Activated CD4-positive, alpha-beta T cell treated with anti-CD3 and anti-CD28 coated beads, Interleukin-2, Interleukin-4, amounts not matched to agents 100 ng/mL and 50 ng/mL, durations not matched to agents 16 hours and 8 hours (primary cell): ENCODE measurements around the gene GPSM1.

ENCODE experiments used
- DNase-seq: peaks from one replicate; pipeline ENCODE4 v3.0.0-alpha.2; 2020; ENCODE audit warnings: low spot score

The GPSM1 gene, protein sequence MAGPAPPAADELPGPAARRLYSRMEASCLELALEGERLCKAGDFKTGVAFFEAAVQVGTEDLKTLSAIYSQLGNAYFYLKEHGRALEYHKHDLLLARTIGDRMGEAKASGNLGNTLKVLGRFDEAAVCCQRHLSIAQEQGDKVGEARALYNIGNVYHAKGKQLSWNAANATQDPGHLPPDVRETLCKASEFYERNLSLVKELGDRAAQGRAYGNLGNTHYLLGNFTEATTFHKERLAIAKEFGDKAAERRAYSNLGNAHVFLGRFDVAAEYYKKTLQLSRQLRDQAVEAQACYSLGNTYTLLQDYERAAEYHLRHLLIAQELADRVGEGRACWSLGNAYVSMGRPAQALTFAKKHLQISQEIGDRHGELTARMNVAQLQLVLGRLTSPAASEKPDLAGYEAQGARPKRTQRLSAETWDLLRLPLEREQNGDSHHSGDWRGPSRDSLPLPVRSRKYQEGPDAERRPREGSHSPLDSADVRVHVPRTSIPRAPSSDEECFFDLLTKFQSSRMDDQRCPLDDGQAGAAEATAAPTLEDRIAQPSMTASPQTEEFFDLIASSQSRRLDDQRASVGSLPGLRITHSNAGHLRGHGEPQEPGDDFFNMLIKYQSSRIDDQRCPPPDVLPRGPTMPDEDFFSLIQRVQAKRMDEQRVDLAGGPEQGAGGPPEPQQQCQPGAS

DNA sequence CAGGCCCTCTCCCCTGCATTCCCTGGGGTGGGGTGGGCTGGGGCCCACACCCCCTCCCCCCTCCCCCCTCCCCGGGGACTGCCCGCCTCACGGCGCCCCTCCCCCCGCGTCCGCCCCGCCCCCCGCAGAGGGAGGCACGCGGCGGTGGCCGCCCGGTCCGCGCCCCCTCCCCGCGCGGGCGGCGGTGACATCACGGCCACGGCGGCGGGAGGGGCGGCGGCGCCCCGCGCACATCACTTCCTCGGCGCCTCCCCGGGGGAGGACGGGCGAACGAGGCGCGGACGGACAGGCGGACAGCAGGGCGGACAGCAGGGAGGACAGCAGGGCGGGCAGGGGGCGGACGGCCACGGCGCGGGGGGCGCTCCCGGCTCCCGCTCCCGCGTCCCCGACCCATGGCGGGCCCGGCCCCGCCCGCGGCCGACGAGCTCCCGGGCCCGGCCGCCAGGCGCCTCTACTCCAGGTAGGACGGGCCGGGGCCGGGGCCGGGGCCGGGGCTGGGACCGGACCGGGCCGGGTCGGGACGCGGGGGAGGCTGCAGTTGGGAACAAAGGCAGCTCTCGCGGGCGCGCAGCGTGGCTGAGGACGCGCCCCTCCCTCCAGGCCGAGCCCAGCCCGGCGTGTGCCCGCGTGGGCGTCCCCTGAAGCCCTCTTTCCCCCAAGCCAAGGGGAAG, at the start of gene GPSM1:
Gene GPSM1, plus strand, starts transcription at position 236 of the 671 bp plus-strand sequence. Its CDS starts 157 bp downstream, at position 393.
- DNase-seq = no peak

DNA sequence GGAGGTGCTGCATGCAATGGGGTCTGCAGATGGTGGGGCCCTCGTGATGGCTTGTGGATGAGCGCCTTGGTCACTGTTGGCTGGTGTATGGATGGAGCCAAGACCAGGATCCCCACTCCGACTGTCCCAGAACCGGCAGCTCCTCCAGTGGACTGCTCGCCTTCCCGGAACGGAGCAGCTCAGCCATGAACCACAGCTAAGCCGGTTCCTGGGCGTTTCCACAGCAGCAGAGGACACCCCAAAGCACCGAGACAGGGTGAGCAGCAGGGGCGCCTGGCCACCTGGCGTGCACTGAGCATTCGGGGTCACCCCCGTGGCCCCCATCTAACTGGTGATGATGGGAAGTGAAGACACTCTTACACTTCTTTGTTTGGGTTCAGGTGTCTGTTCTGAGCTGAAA, 49.6 kb upstream of the GPSM1 start:
- no peak for DNase-seq

DNA sequence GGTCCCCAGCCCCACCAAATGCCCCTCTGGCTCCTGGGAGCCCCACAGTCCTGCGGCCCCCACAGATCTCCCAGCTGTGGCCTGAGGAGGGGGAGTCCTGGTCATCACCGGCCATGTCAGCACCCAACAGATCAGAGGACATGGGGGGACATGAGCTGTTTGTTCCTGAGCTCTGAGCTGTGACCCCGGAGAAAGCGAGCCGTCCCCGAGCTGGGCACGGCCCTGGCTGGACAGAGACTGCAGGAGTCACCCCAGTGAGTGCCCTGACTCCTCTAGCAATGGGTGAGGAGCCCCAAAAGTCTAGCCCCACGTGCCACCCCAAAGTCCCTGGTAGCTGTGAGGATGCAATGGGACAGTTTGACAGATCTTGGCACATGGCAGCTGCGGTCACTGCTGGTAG, 49.1 kb upstream of the GPSM1 start:
- no peak for DNase-seq

DNA sequence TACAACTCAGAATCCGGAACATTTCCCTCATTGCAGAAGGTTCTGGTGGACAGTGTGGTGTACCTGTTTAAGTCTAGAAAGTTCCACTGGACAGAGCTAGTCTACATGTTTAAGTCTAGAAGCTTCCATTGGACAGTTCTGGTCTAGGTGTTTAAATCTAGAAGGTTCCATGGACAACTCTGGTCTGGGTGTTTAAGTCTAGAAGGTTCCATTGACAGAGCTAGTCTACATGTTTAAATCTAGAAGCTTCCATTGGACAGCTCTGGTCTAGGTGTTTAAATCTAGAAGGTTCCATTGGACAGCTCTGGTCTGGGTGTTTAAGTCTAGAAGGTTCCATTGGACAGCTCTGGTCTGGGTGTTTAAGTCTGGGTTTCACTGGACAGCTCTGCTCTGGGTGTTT, 48.4 kb upstream of the GPSM1 start:
- no peak for DNase-seq

DNA sequence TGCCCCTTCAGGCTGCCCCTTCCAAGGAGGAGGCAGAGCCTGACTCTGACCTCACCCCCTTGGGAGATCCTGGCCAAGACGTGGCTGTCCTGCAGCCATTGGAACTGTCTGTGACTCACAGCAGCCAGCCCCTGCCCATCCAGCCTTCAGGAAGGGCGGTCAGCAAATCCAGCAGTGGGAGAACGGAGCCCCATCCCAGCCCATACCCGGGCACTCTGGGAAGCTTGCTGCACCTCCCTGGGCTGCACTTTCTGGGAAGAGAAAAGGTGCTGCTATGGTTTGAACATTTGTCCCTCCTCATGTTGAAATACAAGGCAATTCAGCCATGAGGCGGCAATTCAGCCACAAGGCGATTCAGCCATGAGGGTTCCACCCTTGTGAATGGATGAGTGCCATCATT, 47.9 kb upstream of the GPSM1 start:
- DNase-seq = no peak

DNA sequence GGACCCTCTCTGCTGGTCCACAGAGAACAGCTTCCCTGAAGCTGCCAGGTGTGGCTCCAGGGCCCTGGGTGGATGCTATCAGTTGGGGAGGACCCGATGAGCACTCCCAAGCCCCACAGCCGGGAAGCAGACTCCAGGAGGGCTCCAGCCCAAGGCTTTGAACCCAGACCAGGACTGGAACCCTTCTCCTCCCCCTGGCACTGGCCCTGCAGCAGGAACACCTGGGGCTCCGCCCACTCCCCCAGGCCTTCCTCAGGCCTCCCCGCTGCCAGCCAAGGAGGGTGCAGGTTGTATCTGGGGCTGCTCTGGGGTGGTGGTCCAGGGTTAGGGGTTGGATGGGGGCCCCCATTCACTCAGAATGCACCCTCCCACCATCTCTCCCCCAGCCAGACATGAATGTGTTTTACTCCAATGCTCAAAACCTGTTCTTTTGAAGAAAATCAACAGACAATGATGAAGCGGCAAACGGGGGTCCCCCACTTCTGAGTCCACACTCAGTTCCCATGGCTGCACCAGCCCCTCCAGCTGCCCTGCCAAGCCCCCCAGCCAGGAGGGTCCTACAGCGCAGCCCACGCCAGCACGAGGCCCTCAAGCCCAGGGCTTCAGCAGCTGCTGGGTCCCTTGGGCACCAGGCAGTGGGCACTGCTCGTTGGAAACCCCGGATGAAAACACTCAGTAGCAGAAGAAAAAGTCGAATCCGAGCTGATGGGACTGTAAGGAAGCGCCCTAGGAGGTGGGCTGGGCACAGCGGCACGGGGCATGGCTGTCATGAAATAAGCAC, 46.6 kb upstream of the GPSM1 start:
- DNase-seq = no peak

DNA sequence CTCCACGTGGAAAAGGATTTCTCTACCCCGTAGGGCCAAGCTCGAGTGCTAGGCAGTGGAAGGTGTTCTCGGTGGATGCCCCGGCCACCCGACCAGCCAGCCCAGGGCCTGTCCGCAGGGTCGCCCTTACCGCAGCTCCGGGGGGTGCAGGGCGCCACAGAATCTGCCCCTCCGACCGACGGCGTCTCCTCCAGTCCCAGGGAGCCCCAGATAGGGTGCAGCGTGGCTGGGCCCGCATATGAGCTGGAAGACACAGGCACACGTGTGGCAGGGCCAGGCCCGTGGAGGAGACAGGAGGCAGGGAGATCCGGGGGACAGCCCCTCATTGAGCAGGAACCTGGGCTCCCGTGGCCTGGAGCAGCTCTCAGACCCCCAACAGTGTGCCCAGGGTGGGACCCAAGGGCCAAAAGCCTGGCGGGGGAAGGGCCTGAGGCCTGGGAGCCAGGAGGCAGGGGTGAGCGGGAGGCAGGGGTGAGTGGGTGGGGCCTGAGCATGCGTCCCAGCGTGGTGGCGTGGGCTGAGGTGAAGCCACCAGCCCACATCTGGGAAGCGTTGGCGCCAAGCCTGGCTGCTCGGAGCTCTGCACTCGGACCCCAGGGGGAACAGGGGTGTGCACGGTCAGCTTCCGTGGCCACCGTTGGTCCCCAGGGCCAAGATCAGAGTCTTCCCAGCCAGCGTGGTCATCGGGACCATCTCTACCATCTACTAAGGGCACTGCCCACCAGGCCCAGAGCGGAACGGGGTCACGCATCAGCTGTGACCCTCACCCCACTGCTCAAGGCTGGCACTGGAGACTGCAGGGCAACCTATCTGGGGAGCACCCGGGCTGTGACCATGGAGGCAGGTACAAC, 45.7 kb upstream of the GPSM1 start:
- no peak for DNase-seq

DNA sequence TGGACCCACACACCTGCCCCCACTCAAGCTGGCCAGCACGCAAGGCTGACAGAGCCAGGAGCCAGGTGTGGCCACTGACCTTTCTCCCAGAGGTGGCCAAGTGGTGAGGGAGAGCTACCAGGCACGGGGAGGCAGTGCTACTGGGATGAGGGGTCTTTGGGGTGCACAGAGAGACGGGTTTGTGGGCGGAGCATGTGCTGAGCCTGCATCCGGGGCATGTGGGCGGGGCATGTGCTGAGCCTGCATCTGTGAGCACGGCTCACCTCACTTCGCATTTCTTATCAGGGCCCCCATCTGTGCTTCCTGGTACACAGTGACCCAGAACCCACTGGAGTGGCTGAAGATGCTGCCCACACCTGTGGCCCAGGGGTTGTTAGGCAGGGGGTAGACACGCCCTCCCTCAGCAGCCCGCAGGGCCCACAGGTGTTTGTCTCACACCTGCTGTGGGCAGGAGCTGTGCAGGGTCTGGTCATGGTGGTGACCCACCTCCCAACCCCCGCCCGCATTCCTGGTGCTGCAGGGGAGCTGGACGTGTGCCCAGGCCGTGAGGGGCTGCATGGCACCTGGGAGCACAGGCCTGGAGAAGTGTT, 45.0 kb upstream of the GPSM1 start:
- no peak for DNase-seq

DNA sequence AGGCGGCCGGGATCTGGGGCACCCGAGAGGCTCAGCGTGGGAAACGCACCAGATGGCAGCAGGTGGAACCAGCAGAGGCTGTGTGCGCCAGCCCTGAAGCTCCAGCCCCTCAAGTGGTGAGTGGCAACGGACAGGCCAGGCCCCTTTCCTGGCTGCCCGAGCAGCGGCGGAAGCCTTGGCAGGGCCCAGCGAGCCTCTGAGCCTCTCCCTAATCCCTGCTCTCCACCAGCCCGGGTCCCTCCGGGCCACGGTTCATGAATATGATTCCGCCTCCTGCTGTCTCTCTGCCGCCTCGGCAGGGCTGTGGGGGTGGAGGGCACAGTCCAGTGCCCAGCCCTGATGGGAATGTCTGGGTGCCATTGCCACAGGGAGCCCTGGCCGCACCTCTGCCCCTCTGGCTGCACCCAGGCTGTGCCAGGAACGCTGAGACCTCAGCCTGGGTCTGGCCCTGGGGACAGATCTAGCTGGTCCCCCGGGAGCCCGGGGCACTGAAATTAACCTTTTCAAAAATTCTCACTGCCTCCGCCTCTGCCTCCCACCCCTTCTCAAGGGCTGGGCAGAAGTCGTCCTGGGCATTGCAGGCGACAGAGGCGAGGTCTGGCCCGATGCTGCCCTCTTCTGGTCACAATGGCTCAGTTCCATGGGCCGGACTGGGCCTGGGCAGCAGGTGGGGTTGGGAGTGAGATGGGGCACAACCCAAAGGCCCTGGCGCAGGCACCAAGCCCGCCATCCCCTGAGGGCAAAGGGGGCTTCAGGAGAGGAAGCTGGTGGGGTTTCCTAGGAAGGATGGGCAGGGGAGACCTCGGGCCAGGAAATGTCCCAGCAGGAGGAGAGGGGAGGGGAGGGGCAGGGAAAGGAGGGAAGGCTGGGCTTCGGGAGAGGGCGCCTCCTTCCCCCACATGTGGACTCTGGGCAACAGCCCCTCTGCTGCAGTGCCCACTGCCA, 43.8 kb upstream of the GPSM1 start:
- DNase-seq = peak; percentile 72

DNA sequence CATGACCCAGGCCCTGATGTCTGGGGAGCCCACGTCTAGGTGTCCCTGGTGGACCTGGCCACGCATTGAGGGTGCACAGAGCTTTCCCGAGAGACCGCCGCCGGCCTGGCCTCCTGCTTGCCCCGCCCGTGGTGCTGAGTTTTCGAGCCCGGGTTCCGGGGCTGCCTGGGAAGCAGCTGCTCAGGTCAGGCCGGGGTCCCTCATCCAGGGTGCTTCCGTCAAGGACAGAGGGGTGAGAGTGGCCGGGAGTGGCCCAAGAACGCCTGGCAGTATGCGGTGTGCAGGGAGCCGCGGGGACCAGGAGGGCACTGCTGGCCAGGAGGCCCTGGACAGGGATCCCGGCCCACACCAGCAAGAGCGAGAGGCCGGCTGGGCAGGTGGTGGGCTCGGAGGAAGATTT, 43.0 kb upstream of the GPSM1 start:
- no peak for DNase-seq

DNA sequence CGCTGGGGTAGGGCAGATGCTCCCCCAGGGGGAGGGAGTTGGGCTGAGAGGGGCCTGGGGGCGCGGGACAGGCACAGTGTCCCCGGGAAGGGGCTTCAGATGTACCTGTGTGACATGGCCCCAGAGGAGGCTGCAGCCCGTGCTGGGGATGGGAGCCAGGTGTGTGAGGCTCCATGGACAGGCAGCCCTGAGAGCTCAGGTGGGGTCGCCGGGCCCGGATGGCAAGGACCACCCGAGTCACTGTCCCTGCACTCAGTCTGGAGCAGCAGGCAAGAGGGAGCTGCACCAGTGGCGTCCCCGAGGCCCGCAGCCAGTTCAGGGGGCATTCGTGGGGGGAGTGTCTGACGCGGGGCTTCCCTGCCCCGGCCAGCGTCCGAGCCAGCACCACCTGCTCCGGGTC, 42.4 kb upstream of the GPSM1 start:
- DNase-seq = no peak

DNA sequence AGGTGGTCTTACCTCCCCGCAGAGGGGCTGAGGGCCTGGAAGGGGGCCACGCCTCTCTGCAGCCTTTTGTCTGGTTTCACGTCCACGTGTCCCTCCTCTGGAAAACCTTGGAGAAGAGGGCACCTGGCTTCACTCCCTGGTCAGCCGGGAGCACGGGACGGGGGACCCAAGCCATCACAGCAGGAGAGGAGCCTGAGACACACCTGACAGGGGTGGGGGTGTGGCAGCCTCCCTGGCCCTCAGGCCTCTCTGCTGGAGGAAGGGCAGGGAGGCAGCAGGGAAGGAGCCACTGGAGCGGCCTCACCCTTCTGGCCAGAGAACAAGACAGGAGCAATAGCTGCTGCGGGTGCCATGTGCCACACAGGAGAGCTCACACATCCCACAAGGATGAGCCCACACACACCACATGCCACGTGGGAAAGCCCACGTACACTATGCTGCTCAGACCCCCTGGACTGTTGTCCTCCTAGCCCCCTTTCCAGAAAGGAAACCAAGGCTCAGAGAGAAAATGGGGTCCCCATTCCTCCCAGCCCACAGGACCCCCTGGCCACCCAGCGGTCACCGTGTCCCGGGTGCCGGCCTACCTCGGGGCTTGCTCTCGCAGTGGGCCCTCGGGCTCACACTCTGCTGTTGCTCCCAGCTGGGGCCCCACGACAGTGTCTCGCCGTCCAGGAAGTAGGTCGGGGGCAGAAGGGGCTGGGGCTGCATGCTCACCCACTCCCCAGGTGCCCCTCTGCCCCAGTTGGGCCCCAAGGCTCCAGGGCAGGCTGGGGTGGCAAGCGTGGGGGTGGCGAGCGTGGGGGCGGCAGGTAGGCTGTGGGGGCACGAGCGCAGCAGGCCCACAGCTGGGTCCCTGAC, 41.6 kb upstream of the GPSM1 start:
- no peak for DNase-seq

DNA sequence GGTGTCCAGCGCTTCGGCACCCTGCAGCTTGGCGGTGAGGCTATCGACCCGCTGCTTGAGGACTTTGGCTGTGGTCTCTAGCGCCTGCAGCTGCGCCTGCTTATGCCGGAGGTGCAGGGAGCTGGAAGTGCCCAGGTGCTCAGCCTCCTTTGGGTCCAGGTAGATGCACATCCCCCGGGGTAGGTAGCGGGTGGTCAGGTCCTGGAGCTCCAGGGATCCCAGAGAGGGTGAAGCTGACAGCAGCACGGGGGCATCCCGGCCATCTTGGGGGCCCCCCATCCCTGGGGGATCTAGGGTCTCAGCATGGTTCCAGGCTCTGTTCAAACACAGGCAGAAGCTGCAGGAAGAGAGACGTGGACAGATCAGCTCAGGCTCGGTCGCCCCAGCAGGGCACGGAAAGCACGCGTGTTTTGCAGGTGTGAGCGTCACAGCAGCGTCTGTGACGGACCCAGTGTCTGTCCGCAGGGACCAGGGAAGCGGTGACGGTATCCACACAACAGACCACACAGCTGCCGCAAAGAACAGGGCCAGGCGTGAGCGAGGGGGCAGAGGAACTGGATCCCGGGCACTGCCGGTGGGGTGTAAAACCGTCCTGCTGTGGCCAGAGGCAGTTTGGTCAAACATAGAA, 40.9 kb upstream of the GPSM1 start:
- no peak for DNase-seq

DNA sequence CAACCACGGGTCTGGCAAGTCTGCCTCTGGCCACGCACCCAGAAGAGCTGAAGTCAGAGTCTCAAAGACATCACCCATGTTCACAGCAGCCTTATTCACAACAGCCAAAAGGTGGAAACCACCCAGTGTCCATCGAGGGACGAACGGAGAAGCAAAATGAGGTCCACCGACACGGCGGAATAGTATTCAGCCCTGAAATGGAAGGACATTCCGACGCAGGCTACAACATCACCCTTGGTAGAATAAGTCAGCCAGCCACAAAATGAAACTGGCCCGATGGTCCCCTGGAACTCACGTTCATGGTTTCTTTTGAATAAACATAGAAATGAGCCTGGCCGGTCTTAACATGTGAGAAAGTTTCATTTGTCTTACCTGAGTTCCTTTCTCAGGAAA, 40.4 kb upstream of the GPSM1 start:
- DNase-seq = no peak

DNA sequence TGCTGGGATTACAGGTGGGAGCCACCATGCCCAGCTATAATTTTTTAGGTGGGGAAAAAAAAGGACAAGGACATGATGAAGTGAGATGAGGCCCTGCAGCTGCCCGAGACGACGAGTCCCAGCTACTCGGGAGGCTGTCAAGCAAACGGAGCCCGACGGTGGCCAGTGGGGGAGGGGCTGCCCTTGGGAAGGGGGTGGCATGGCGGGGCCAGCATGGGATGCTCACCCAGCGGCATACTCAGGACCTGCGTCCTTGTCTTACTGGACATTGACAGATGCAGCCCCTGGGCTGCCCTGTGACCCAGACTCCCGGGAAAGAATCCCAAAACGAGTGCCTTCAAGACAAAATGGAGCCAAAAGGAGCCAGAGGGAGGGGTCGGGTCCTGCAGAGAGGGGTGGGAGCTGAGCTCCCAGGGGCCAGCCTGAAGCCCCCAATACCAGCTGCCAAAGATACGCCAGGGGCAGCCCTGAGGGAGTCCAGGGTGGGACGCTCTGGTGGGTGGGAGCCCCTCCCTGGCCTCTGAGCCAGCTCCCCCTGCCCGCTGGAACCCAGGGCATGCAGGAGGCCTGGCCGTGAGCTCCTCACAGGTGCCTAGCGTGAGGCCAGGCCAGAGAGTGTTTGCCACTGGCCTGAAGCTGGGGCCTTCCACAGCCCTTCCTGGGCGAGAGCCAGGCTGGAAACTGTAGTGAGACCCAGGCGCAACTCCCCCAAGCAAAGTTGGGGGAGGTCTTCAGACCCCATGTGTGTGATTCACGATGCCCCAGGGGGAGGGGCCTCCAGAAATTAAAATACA, 39.2 kb upstream of the GPSM1 start:
- DNase-seq = no peak

DNA sequence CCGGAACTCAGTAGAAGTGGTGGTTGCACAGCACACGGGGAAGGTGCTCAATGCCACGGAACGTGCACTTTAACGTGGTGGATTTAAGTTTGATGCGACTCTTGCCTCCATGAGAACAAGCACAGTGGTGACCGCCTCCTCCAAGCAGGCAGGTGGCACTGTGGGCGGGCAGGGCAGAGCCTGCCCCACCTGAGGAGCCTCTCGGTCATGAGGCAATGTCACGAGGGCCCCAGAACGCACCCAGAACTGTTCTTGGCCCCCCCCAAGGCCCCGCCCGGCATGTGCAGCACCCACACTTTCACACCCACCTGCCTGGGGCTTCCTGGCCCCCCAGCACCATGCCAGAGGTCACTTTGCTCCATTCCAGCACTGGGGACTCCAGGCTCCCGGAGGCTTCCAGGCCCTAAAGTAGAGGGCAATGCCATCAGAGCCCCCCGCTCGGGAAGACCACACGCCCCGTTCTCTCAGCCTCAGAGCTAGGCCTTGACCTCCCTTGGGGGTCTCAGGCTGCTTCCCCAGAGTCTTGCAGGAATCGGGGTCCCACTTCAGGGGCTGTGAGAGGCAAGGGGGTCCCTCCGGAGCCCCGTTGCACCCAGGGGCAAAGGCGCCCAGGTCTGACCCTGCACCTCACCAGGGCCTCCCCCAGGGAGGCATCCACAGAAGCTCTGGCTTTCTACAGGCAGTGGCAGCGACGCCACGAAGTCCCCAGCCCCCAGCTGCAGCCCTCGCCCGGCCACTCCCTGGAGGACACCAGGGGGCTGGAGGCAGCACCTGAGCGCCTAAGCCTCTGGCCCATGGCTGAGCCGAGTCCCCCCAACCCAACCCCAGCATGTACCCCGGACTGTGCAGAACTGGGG, 37.5 kb upstream of the GPSM1 start:
- DNase-seq = no peak
